Stomach (tissue), 4 donors: ENCODE results near the gene R3HDM1.

Experiments
- CTCF ChIP-seq, 7 experiments: fragments of 450-650 bp in 4 of 7; fragments of 200-600 bp in 3 of 7; sonication (generic) in 3 of 7; IDR thresholded peaks; one replicate each; pipeline ENCODE4 v1.5.1; 2016 to 2019; ENCODE audit warnings: antibody characterized with exemption in 7 of 7, control low read depth in 2 of 7, mild to moderate bottlenecking in 1 of 7
- POLR2A ChIP-seq, 4 donors: fragments of 450-650 bp; IDR thresholded peaks; one replicate each; pipeline ENCODE4 v1.6.1; 2016; ENCODE audit warnings: antibody characterized with exemption in 4 of 4, control low read depth in 2 of 4, mild to moderate bottlenecking in 1 of 4, moderate library complexity in 1 of 4
- POLR2AphosphoS5 ChIP-seq, 3 donors: sonication (generic); formaldehyde crosslinking; IDR thresholded peaks; one replicate each; pipeline ENCODE4 v1.6.1; 2016; ENCODE audit warnings: antibody characterized with exemption in 3 of 3

DNA sequence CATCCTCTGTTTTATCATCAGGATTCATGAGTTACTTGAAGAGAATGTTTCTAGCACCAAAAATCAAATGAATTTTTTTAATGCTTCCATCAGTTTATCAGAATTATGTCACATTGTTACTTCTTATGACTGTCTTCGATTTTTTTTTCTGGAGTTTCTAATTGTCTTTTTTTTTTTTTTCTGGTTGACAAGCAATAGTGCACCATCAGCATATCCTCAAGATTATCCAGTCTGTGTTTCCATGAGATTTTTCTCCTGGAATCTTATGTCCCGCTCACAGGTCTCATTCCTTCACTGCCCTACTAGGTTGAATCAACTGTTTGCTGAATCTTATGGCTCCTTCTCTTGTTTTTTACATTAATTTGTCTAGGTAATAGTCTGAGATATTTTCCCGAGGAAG lies 16.0 kb downstream of the R3HDM1 start:
- TF ChIP-seq CTCF (IDR thresholded peaks at IDR 0.05) (no peak), POLR2A (IDR thresholded peaks at IDR 0.05) (no peak), POLR2AphosphoS5 (IDR thresholded peaks at IDR 0.05) (no peak)
